Left colon (tissue), 2 donors: ENCODE data around the gene MAML2. TPM values are rescaled to one million over a fixed set of nuclear protein-coding genes. Genes with fewer than 3 reads are reported as not detected.
"Not testable (repeated sequence)": the region's sequence is repeated elsewhere in the genome, so short reads cannot be mapped to it uniquely, and the experiment has no call there.

Experiments used
- ATAC-seq: fragments of 200-7000 bp; cut with Tn5 transposase; one replicate; pipeline ENCODE4 v1.9.1; 2020; ENCODE audit warnings: mild to moderate bottlenecking, moderate library complexity
- DNase-seq, 2 donors: peaks; one replicate each; pipeline ENCODE4 v3.0.0-alpha.2; 2020
- intact Hi-C, 2 donors: fragments of 100-400 bp; cut with DNase I in 1 of 2; cut with micrococcal nuclease in 1 of 2; formaldehyde crosslinking; loops; one replicate each; pipeline versions ENCODE4 v1.11.2 to v1.14.0; 2022; cut with DNase I, micrococcal nuclease
- total RNA-seq, 2 donors: library from RNA; stranded (reverse); fragmentation: NEBNext Ultra II Directional; extraction: Animal tissue kit (Norgen Biotek cat#: 25700); gene quantifications; one replicate each; pipeline ENCODE4 v1.2.1, GENCODE V29; 2021
- donor health status: DM: no; HTN: no; CAD: no.
- donor health status: DM: yes; HTN: yes; CAD: no.

Gene MAML2
- total RNA-seq, 2 donors from 2014 or later: 14.8 to 16.3 TPM

DNA sequence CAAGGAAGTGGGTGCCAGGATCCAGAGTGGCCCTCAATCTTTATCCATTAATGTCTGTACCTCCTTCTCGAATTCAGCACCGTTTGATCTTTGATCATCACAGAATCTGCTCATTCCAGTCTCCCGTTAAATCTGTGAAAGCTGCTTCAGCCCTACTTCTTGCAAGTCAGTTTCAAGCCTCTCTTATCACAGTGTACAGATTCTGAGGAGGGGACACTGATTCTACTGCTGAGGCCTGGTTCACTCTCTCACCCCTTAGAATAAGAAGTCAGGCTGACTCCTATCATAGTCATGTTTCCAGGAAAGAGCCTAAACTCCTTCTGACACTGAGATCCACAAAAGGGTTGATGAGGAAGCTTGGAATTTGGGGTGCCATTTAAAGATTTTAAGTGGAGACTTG lies 39.0 kb downstream of the MAML2 start:
- intact Hi-C loops: no loop called here
- ATAC-seq (no peak), DNase-seq (no peak)

DNA sequence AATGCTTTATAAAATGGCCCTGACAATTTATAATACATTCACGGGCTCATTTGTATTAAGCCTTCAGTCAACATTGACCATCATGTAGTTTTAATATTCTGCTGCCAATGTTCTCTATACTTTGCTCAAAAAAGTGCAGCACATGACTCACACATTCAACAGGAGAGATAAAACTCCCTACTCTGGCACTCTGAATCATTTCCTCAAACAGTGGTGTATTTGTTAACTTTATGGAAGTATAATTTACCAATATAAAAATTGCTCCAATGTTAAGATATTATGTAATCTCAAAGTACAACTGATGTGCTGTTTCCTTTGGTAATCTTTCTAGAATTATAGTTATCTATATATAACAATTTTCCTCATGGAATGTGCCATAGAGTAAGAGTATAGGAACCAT lies 39.9 kb downstream of the MAML2 start:
- intact Hi-C loops: no loop called here

DNA sequence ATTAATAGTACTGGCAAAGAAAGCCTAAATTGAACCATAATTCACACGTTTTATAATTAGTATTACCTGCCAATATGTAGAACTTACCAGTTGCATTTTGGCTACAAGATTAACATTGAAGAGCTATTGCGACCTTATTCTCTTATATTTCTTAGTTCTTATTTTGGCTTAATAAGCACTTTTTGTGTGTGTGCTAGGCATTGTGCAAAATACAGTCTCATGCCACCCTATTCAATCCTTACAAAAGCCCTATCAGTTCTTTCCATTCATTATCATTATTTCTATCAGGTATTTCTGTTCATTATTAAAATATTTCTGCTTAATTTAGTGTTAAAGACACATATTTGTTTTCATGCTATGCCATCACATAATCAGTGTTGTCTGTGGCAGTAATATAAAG lies 41.2 kb downstream of the MAML2 start:
- intact Hi-C loops: no loop called here
- DNase-seq: no peak

More for the DNA sequence above, 39.9 kb downstream of the MAML2 start:
- no peak for DNase-seq
- peak; percentile 53 for ATAC-seq

DNA sequence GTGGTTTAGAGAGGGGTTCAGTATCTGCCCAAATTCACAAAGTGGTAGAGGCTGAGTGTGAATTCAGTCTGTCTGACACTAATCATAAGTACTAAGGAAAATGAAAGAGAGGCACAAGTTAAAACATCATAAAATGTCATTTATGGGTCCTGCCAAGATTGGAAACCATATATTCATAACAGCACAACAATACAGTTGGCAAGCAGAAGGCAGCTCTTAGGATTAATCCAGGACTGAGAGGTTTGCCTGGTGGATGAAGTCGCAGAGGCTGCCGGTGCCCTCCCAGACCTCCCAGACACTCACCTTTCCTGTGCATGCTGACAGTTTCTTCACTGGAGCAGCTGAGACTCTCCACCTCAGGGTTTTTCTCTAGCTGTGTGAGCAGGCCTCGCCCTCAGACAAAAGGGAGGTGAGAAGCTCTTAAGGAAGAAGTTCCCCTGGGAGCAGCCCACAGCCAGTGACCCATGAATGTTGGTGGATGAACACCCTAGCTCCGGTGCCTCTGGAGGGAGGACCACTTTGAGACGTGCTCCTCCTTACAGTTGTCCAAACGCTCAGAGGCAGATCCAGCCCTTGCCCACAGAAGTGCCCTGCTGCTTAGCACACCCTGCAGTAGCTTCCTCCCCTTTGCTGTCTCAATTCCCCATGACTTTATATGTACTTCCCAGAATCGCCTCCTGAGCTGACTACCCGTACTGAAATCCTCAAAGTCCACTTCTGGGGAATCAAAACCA lies 43.7 kb downstream of the MAML2 start:
- intact Hi-C loops: no loop called here
- peak; percentile 62 for ATAC-seq
- DNase-seq: peak in 1 of 2 donors; percentile 36

More for the DNA sequence above, 41.2 kb downstream of the MAML2 start:
- no peak for ATAC-seq

DNA sequence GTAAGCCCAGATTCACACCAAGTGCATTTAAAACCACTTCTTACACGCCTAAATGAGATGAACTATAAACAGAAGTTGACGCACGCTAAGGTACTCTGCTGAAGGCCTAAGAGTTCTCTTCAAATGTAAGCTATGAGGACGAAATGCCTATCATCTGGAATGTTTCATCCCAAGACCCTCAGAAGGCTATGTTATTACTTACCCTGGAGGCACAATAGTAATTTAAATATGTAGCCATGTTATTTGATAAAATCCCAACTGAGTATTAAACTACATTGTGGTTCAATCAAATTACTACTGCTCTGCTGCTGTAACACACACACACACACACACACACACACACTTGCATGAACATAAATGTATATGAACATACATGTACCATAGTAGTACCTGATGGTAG lies 47.6 kb downstream of the MAML2 start:
- no peak for DNase-seq
- intact Hi-C loops: no loop called here
- ATAC-seq: no peak

DNA sequence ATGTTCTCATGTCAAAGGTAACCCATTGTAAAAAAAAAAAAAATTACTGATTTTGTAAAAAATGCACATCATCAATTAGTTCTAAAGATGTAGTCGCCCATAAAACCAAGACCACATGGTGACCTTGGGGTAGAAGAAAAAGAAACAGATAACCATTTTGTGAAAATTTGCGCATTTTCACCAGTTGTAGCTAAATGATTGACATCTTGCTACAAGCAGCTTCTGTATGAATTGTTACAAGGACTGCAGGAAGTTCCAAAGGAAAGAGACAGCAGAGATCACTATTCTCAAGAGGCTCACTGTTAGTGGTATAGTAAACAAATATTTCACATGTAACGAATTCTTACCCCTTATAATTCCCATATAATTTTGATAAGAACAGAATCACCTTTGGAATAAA lies 48.7 kb downstream of the MAML2 start:
- ATAC-seq: no peak
- no peak for DNase-seq
- intact Hi-C loops: no loop called here

DNA sequence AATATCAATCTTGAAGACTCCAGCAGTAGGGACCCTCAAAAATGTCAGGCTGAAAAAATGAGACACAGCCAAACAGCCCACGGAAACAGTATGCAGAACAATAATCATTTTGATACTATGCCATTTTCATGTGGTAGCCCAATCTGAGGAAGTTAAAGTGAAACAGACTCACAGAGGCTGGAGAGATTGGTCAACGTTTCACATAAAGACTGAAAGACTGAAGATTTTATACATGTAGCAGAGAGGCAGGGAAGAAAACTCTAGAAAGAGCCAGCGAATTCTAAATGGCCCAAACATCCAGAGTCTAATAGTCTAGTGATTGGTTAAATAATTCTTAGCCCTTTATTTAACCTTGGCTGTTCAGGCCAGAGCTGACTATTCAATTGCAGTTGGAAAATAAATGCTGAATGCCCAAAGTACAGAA lies 49.4 kb downstream of the MAML2 start:
- DNase-seq (no peak), ATAC-seq (peak; percentile 25)
- intact Hi-C loops: no loop called here

DNA sequence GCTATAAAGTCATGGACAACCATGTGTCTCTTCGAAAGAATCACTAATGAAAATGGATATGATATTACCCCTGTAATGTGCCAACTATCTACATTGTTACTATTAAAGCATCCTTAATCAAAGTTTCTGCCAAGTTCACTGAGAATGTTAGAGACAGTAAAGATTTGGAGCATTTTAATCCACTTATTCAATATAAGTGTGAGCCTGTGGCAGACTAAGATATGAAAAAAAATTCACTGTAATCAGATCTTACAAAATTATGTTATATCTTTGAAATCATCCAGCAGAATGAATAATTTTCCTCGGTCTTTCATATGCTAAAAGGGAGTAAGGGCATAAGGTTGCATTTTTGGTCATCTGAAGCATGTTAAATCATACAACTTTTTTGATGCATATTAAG lies 49.9 kb downstream of the MAML2 start:
- ATAC-seq (no peak), DNase-seq (no peak)
- intact Hi-C loops: no loop called here

DNA sequence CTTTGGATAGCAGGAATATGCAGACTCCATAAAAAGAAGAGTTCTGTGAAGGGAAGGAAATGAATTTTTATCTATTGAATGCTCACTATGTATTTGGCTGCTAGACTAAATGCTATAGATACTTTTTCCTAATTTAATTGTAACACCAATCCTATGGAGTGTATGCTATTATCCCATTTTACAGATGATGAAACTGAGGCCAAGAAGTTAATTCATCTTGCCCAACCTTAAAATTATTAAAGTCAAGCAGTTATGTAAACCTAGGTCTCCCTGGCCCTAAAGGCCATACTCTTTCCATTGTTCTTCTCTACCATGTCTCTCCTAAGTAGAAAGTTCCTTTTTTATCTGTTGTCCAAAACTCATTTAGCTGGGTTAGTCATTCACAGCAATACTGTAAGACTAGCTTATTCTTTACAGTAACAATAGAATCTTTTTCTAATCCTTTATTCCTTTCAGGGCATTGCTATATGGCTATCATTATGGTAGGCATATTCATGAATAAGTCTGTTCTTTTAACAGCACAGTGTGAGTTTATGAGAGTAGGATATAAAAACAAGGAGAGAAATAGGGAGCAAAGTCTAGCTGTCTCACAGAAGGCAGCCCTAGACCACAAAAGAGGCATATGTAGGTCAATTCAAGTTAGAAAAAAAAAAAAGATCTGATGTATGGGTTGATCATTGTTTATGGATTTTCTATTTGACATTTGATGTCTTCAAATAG lies 50.5 kb downstream of the MAML2 start:
- intact Hi-C loops: no loop called here
- no peak for DNase-seq
- peak; percentile 94 for ATAC-seq

DNA sequence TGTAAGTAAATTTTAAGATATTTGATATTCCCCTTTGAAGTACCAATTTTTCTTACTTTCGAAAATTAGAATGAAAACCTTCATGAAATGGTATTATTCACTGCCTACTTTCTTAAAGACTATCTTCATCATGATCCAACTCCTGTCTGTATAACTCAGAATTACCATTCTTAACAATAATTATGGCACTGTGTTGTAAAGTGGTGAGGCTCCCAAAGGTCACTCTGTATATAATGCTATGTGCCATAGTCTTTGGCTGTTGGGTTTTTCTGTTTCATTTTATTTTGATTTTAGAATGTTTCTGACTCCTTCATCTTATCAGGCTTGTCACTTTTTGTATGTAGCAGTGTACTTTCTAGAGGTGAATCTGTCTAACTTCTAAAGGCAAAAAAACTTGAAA lies 52.4 kb downstream of the MAML2 start:
- intact Hi-C loops: no loop called here
- peak; percentile 53 for ATAC-seq
- no peak for DNase-seq

DNA sequence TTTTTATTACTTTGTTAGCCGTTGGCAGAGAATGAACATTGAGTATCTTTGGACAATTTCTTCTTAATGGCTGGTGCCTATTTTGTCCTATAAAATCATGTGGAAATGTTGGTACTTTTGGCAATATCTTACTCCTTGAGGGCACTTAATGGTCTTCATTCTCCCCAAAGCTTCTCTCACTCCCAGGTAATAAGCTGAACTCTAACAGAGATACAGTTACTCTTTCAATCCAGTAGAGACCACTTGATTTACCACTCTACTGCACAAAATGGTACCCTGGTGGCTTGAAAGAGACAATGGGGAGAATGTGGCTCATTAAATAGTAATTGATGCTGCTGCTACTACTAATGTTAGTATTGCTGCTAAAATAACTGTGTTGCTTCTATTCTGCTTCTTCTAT lies 53.0 kb downstream of the MAML2 start:
- intact Hi-C loops: no loop called here
- DNase-seq: no peak
- ATAC-seq: no peak

DNA sequence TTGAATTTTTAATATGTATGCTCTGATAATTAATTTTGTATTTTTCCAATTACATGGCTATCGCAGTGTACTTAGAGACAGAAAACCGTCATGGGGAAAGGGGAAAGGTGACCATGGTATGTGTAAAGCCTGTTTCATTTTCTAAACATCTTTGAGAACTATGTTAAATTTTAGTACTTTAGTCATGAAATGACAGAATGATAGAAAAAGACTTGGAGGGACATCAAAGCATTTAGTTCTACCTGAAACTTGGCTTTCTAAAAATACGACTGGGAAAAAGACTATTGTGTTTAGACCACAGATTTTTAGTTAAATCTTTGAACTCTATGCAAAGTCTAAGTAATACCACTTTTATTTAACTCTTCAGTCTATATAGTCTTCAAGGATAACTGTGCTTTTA lies 54.1 kb downstream of the MAML2 start:
- DNase-seq (no peak), ATAC-seq (no peak)
- intact Hi-C loops: no loop called here

DNA sequence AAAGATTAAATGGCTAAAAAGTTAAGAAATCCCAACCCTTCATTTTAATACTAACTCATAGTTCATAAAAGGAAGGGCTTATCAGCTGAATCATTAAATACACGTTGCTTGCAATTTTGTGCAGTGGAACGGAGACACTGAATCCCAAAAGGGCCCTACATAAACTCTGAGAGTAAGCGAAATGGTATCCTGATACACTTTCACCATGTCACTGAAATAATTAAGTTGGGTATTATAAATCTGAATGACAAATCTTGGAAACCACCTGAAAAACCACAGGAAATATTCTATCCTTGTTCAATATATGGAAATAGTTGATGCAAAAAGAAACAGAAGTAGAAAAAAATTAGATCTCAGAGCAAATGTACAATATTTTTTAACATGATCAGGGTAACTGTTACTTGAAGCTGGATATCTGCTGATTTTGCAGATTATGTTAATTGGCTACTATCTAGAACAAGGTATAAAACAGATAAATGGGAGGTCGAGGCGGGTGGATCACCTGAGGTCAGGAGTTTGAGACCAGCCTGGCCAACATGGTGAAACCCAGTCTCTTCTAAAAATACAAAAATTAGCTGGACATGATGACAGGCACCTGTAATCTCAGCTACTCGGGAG lies 55.1 kb downstream of the MAML2 start:
- no peak for ATAC-seq
- DNase-seq: no peak
- intact Hi-C loops: no loop called here

DNA sequence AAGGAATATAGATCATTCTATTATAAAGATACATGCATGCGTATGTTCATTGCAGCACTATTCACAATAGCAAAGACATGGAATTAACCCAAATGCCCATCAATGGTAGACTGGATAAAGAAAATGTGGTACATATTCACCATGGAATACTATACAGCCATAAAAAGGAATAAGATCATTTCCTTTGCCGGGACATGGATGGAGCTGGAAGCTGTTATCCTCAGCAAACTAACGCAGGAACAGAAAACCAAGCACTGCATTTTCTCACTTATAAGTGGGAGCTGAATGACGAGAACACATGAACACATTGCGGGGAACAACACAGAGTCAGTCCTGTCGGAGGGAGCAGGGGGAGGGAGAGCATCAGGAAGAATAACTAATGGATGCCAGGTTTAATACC lies 57.0 kb downstream of the MAML2 start:
- intact Hi-C loops, ATAC-seq, DNase-seq: not testable (repeated sequence)

DNA sequence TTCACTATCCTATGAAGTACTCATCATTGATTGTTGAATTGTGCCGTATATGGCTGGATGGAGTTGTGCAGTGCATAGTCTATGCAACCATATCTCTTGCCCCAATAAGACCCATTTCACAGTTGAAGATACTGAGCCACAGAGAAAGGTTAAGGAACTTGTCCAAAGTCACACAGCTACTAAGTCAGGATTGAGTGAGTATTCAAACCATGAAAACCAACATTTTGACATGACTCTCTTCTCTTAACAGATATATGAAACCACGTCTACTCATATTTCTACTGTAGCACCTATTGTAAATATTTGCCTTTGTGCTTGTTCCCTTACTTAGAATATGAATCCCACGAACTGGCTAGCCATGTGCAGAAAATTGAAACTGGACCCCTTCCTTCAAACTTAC lies 58.1 kb downstream of the MAML2 start:
- ATAC-seq (no peak), DNase-seq (no peak)
- intact Hi-C loops: no loop called here

DNA sequence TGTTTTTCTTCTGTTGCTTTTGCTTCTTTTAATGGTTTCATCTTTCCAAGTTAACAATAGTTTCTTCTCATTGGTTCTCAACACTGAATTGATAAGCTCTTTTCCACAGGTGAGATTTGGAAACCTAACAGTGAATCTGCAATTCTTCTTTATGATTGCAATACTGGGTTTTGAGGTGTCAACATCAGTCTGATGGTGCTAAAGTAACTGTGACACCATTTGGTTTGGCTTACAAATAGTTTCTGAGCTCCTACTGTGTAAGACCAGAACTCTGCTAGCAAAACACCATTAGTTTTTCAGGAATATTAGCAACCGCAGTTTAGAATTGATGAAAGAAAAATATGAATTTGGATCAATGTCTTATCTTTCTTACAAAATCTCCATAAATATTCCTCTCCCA lies 58.6 kb downstream of the MAML2 start:
- DNase-seq (no peak), ATAC-seq (no peak)
- intact Hi-C loops: no loop called here

DNA sequence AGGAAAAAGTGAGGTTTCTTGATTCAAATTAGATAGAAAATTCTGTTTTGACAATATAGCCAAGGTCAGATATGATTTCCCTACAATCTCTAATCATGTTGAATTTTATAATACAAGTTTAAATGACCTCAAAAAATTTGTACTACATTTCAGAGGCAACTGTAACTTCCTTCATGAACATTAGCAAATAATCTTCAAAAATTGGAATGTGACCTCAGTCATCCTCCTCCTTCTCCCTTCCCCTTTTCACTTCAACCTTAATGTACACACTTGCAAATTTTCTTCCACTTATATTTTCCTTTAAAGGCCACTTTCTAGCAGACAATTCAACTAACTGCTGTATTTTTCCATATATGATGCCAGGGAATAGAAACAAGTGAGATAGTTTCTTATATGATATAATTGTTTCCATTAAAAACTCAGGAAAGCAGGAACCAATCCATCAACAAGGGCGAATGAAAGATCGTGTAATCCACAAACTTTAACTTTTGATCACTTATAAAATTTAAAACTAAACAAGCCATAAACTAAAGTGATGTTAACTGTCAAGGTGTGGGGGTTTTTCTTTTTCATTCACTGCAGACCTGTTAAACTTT lies 60.3 kb downstream of the MAML2 start:
- intact Hi-C loops: no loop called here
- DNase-seq (no peak), ATAC-seq (no peak)

DNA sequence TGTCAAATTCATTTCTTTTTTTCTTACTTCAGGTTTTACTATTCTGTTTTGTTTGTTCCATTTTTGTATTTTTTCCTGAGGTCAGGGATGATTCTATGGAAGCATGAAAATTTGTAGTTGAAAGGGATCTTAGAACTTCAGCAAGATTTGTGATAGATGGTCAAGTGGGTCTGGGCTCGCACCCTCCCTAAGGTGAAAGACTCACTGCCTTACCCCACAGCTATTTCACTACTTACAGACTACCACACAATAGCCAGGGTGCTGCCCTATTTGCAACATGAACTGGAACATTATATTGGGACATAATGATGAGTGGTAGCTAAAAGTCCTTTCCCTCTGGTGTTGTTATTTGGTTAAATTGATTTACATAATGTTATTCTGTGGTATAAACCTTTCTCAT lies 62.6 kb downstream of the MAML2 start:
- intact Hi-C loops: no loop called here
- ATAC-seq (no peak), DNase-seq (no peak)

DNA sequence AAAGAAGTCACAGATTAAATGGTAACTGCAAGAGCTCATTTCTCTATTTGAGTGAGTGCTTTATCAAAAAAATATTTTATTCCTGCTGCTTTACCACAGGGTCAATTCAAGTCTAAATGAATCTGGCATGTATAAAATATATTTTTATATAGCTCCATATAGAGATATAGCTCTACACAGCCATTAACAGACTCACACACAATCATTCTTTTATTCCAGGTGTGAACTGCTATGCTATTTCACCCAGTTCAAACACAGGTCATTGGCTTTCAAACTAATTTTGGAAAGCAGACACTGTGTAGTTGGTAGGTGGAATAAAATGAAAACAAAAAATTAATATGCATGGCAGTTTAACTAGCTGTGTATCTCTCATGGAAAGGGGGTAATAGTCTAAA lies 63.1 kb downstream of the MAML2 start:
- DNase-seq (no peak), ATAC-seq (peak; percentile 70)
- intact Hi-C loops: no loop called here
